T-helper 17 cell (primary cell): ENCODE measurements around the gene NT5DC1. TPM values are rescaled to one million over a fixed set of nuclear protein-coding genes. Genes with fewer than 3 reads are reported as not detected.

Source experiments
- ATAC-seq: fragments of 150-1000 bp; cut with Tn5 transposase; 2 replicates; pipeline ENCODE4 v1.10.0; 2021; ENCODE audit warnings: mild to moderate bottlenecking, moderate library complexity
- DNase-seq, 3 donors: peaks; one replicate each; pipeline versions ENCODE4 v3.0.0 to v3.0.0-alpha.2; 2020 to 2021
- H3K9me3 ChIP-seq: one replicate; pipeline ENCODE4 v1.7.0; 2013; ENCODE audit warnings: low read length, mild to moderate bottlenecking; ENCODE audit not compliant: control insufficient read depth, poor library complexity, severe bottlenecking
- H3K27ac Mint-ChIP-seq: one replicate; pipeline ENCODE4 v1.8.0; 2022; ENCODE audit warnings: mild to moderate bottlenecking, moderate library complexity, mixed read lengths
- H3K27me3 Mint-ChIP-seq: one replicate; pipeline ENCODE4 v1.8.0; 2022; ENCODE audit warnings: mixed read lengths
- H3K36me3 Mint-ChIP-seq: one replicate; pipeline ENCODE4 v1.8.0; 2022; ENCODE audit warnings: low read depth, mixed read lengths
- H3K4me1 Mint-ChIP-seq: one replicate; pipeline ENCODE4 v1.8.0; 2022; ENCODE audit warnings: mild to moderate bottlenecking, mixed read lengths
- H3K4me3 Mint-ChIP-seq: one replicate; pipeline ENCODE4 v1.8.0; 2022; ENCODE audit warnings: mild to moderate bottlenecking, moderate library complexity, mixed read lengths
- total RNA-seq, 4 donors: library from RNA in 2 of 4; stranded (reverse) in 2 of 4; gene quantifications; one replicate each; pipeline ENCODE4 v1.2.3 and lab custom pipeline; 2022 to 2026

Gene NT5DC1
- total RNA-seq, 2 donors from 2014 or later, result 33.1 to 34.5 TPM

DNA sequence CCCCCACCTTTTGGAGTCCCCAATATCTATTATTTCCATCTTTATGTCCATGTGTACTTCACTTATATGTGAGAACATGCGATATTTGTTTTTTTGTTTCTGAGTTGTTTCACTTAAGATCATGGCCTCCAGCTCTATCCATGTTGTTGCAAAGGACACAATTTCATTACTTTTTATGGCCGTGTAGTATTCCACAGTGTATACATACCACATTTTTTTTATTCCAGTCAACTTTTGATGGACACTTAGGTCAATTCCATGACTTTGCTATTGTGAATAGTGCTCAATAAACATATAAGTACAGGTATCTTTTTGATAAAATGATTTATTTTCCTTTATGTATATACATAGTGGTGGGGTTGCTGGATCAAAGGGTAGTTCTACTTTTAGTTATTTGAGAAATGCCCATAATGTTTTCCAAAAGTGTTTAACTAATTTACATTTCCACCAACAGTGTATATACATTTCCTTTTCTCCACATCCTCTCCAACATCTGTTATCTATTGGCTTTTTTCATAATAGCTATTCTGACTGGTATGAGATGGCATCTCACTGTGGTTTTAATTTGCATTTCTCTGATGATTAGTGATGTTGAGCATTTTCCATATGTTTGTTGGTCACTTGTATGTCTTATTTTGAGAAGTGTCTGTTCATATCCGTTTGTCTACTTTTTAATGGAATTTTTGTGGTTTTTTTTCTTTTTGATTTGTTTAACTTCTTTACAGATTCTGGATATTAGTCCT lies 59.3 kb downstream of the NT5DC1 start:
- Mint-ChIP-seq H3K36me3 (peaks cover 3% of the 10 kb centered on the region), H3K27me3 (no peaks in the 10 kb centered on the region)
- no peak for ATAC-seq

GRCh38 chr6:116165596-116165995 lies 64.9 kb downstream of the NT5DC1 start:
- H3K4me3 Mint-ChIP-seq, result no peak overlapping the region

More for the DNA sequence above, 59.3 kb downstream of the NT5DC1 start:
- H3K4me1 Mint-ChIP-seq, result no peaks in the 10 kb centered on the region
- no peak overlapping the region for H3K27ac Mint-ChIP-seq
- no peaks in the 10 kb centered on the region for H3K9me3 ChIP-seq
- DNase-seq, result no peak
- no peak overlapping the region for H3K4me3 Mint-ChIP-seq

DNA sequence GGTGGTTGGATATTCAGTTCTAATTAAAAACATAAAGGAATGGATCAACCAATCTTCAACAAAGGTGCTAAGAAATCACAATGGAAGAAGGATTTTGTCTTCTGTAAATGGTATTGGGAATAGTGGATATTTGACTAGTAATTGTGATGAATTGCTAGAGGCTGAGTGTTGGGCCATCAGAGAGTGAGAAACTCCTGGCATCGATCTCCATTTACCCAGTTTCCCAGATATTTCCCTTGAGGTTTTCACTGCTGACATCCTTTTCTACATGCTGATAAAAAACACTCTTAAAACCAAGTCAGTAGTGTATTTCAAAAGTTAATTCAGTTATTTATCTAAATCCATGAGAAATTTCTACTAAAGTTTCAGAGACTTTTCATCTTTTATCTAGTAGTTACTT lies 65.7 kb downstream of the NT5DC1 start:
- H3K27me3 Mint-ChIP-seq, result no peaks in the 10 kb centered on the region
- H3K4me3 Mint-ChIP-seq, result no peak overlapping the region
- H3K36me3 Mint-ChIP-seq, result peaks cover 4% of the 10 kb centered on the region
- no peaks in the 10 kb centered on the region for H3K9me3 ChIP-seq
- no peak for ATAC-seq
- no peak for DNase-seq
- no peaks in the 10 kb centered on the region for H3K4me1 Mint-ChIP-seq
- no peak overlapping the region for H3K27ac Mint-ChIP-seq

More at GRCh38 chr6:116165596-116165995, 64.9 kb downstream of the NT5DC1 start:
- Mint-ChIP-seq H3K27me3 (no peaks in the 10 kb centered on the region), H3K27ac (no peak overlapping the region), H3K4me1 (no peaks in the 10 kb centered on the region), H3K36me3 (peaks cover 4% of the 10 kb centered on the region)
- ATAC-seq, result no peak
- no peaks in the 10 kb centered on the region for H3K9me3 ChIP-seq
- no peak for DNase-seq

GRCh38 chr6:116168148-116168547 lies 67.5 kb downstream of the NT5DC1 start:
- H3K4me1 Mint-ChIP-seq, result no peaks in the 10 kb centered on the region
- no peak overlapping the region for H3K4me3 Mint-ChIP-seq
- no peak for DNase-seq
- no peak overlapping the region for H3K27ac Mint-ChIP-seq
- no peaks in the 10 kb centered on the region for H3K27me3 Mint-ChIP-seq
- peaks cover 4% of the 10 kb centered on the region for H3K36me3 Mint-ChIP-seq
- ATAC-seq, result no peak
- H3K9me3 ChIP-seq, result no peaks in the 10 kb centered on the region

DNA sequence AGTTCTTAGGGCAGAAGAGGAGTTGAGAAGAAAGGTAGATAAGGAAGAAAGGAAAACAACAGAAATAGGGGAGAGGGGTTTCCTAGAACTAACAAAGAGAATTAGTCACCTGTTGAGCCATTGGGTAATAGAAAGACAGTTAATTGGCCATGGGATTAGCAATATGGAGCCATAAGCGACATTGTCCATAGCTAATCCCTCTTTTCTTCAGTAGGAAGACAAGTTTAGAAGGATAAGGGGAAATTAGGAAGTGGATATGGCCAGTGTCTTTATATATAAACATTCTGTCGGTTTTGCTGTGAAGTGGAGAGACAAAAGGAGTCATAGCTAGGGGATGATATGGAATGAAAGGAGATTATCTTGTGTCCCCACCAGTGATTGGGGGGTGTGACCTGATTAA lies 69.2 kb downstream of the NT5DC1 start:
- H3K9me3 ChIP-seq, result no peaks in the 10 kb centered on the region
- no peaks in the 10 kb centered on the region for H3K4me1 Mint-ChIP-seq
- H3K27ac Mint-ChIP-seq, result no peak overlapping the region
- no peaks in the 10 kb centered on the region for H3K27me3 Mint-ChIP-seq
- DNase-seq (no peak), ATAC-seq (no peak)
- H3K36me3 Mint-ChIP-seq, result peaks cover 4% of the 10 kb centered on the region
- no peak overlapping the region for H3K4me3 Mint-ChIP-seq

- Mint-ChIP-seq H3K4me3 (no peak overlapping the region), H3K27me3 (no peaks in the 10 kb centered on the region), H3K36me3 (peaks cover 6% of the 10 kb centered on the region), H3K4me1 (no peaks in the 10 kb centered on the region), H3K27ac (no peak overlapping the region)
- ATAC-seq (no peak), DNase-seq (no peak)
- H3K9me3 ChIP-seq, result no peaks in the 10 kb centered on the region
Observed at GRCh38 chr6:116170358-116171057, 69.9 kb downstream of the NT5DC1 start.

GRCh38 chr6:116173928-116174327 lies 73.3 kb downstream of the NT5DC1 start:
- no peaks in the 10 kb centered on the region for H3K9me3 ChIP-seq
- Mint-ChIP-seq H3K27me3 (no peaks in the 10 kb centered on the region), H3K4me3 (no peak overlapping the region), H3K36me3 (peaks cover 5% of the 10 kb centered on the region), H3K4me1 (no peaks in the 10 kb centered on the region), H3K27ac (no peak overlapping the region)
- ATAC-seq, result no peak
- no peak for DNase-seq

- H3K27ac Mint-ChIP-seq, result no peak overlapping the region
- DNase-seq (no peak), ATAC-seq (no peak)
- H3K36me3 Mint-ChIP-seq, result peaks cover 2% of the 10 kb centered on the region
- H3K4me1 Mint-ChIP-seq, result no peaks in the 10 kb centered on the region
- no peak overlapping the region for H3K4me3 Mint-ChIP-seq
- H3K9me3 ChIP-seq, result no peaks in the 10 kb centered on the region
- no peaks in the 10 kb centered on the region for H3K27me3 Mint-ChIP-seq
Observed at GRCh38 chr6:116175344-116175743, 74.7 kb downstream of the NT5DC1 start.

- ATAC-seq, result no peak
- peaks cover 2% of the 10 kb centered on the region for H3K36me3 Mint-ChIP-seq
- H3K4me1 Mint-ChIP-seq, result no peaks in the 10 kb centered on the region
- H3K27me3 Mint-ChIP-seq, result no peaks in the 10 kb centered on the region
- DNase-seq, result no peak
- no peaks in the 10 kb centered on the region for H3K9me3 ChIP-seq
- H3K27ac Mint-ChIP-seq, result no peak overlapping the region
- H3K4me3 Mint-ChIP-seq, result no peak overlapping the region
Observed at GRCh38 chr6:116176596-116176995, 75.9 kb downstream of the NT5DC1 start.

DNA sequence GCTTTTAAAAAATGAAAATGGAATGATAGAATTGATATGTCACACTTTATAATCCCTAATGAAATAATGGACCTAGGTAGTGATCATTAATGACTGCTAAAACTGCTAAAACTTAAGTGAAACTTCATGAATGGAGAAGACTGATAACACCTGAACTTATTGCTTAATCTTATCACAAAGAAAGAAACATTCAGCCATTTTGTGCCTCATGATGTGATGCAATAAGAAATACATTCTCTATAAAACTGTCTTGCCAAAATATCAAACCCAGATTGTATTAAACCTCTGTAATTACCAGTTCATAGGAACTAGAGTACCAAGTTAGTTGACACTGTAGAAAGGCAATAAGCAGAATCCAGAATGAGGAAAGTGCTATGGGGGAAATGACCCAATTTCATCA lies 79.7 kb downstream of the NT5DC1 start:
- Mint-ChIP-seq H3K4me3 (no peak overlapping the region), H3K36me3 (peaks cover 2% of the 10 kb centered on the region), H3K27ac (no peak overlapping the region), H3K4me1 (peaks cover 4% of the 10 kb centered on the region), H3K27me3 (no peaks in the 10 kb centered on the region)
- ATAC-seq, result no peak
- H3K9me3 ChIP-seq, result no peaks in the 10 kb centered on the region
- DNase-seq, result no peak

DNA sequence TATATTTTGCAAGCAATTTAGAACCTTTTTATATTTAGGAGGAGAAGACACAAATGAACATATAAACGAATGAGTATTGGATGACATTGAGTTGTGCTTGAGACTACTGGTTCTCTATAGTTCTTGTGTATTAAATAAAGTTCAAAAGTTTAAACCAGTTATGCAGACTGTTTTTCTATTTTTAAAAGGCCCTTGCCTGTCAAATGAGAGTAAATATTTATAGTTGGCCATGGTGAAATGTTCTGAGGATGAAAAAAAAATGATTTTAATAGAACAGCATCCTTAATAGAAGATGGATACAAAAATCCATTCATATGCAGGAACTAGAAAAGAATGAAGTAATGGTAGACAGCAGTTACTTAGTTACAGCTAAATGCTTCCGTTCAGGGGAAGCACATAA lies 88.8 kb downstream of the NT5DC1 start:
- Mint-ChIP-seq H3K4me1 (peaks cover 7% of the 10 kb centered on the region), H3K27me3 (no peaks in the 10 kb centered on the region), H3K36me3 (no peaks in the 10 kb centered on the region), H3K27ac (no peak overlapping the region), H3K4me3 (no peak overlapping the region)
- DNase-seq, result no peak
- no peak for ATAC-seq
- H3K9me3 ChIP-seq, result no peaks in the 10 kb centered on the region

- H3K27ac Mint-ChIP-seq, result no peak overlapping the region
- DNase-seq (no peak), ATAC-seq (no peak)
- peaks cover 9% of the 10 kb centered on the region for H3K4me1 Mint-ChIP-seq
- H3K4me3 Mint-ChIP-seq, result no peak overlapping the region
- H3K27me3 Mint-ChIP-seq, result no peaks in the 10 kb centered on the region
- no peaks in the 10 kb centered on the region for H3K9me3 ChIP-seq
- no peaks in the 10 kb centered on the region for H3K36me3 Mint-ChIP-seq
Observed at GRCh38 chr6:116190550-116190949, 89.9 kb downstream of the NT5DC1 start.

GRCh38 chr6:116191881-116192280 lies 91.2 kb downstream of the NT5DC1 start:
- DNase-seq, result no peak
- no peak overlapping the region for H3K27ac Mint-ChIP-seq
- H3K9me3 ChIP-seq, result no peaks in the 10 kb centered on the region
- H3K4me1 Mint-ChIP-seq, result peaks cover 11% of the 10 kb centered on the region
- H3K4me3 Mint-ChIP-seq, result no peak overlapping the region
- no peaks in the 10 kb centered on the region for H3K27me3 Mint-ChIP-seq
- peaks cover 3% of the 10 kb centered on the region for H3K36me3 Mint-ChIP-seq
- ATAC-seq, result no peak

- H3K27ac Mint-ChIP-seq, result no peak overlapping the region
- H3K36me3 Mint-ChIP-seq, result peaks cover 4% of the 10 kb centered on the region
- no peaks in the 10 kb centered on the region for H3K9me3 ChIP-seq
- peaks cover 15% of the 10 kb centered on the region for H3K4me1 Mint-ChIP-seq
- ATAC-seq, result no peak
- DNase-seq, result no peak
- no peaks in the 10 kb centered on the region for H3K27me3 Mint-ChIP-seq
- H3K4me3 Mint-ChIP-seq, result no peak overlapping the region
Observed at GRCh38 chr6:116192786-116193185, 92.1 kb downstream of the NT5DC1 start.
